ENCODE measurements around the gene RNF168.
"Not testable (repeated sequence)": the region's sequence is repeated elsewhere in the genome, so short reads cannot be mapped to it uniquely, and the experiment has no call there.

DNA sequence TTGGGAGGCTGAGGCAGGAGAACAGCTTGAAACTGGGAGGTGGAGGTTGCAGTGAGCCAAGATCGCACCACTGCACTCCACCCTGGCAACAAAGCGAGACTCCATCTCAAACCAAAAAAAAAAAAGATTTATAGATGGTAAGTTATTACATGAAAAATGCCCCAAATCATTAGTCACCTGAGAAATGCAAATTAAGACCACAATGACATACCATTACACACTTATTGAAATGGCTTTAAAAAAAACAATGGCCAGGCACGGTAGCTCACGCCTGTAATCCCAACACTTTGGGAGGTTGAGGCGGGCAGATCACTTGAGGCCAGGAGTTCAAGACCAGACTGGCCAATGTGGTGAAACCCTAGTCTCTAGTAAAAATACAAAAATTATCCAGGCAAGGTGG, 81.9 kb downstream of the RNF168 start:
- not testable (repeated sequence) for TF ChIP-seq POLR2AphosphoS5, CTCF (IDR thresholded peaks at IDR 0.05)
